Neural cell (in vitro differentiated cells): Measurements from ENCODE around the gene TRMO. TPM values are rescaled to one million over a fixed set of nuclear protein-coding genes. Genes with fewer than 3 reads are reported as not detected.

Experiments used
- H2AFZ ChIP-seq: fragments of 200-600, 300-800 bp; sonication (generic), shearing (Covaris generic); 2 replicates; pipeline ENCODE4 v1.6.0; 2014; ENCODE audit warnings: low read depth, mild to moderate bottlenecking, antibody characterized with exemption, low read length, moderate library complexity
- H3F3A ChIP-seq: fragments of 200-600 bp; shearing (Covaris generic); 2 replicates; pipeline ENCODE4 v1.6.1; 2016; ENCODE audit warnings: mild to moderate bottlenecking, moderate library complexity, mixed read lengths, antibody characterized with exemption, low read length; ENCODE audit not compliant: insufficient read depth, poor library complexity, severe bottlenecking
- H3K27ac ChIP-seq: fragments of 200-600, 300-800 bp; sonication (generic), shearing (Covaris generic); 2 replicates; pipeline ENCODE4 v1.5.1; 2014; ENCODE audit warnings: mild to moderate bottlenecking, low read length, moderate library complexity
- H3K27me3 ChIP-seq: fragments of 300-800, 200-600 bp; sonication (generic), shearing (Covaris generic); 2 replicates; pipeline ENCODE4 v1.6.0; 2014; ENCODE audit warnings: mild to moderate bottlenecking, low read depth, low read length, moderate library complexity; ENCODE audit not compliant: insufficient read depth
- H3K36me3 ChIP-seq: fragments of 300-800, 200-600 bp; sonication (generic), shearing (Covaris generic); 2 replicates; pipeline ENCODE4 v1.5.1; 2014; ENCODE audit warnings: mild to moderate bottlenecking, antibody characterized with exemption, low read length, moderate library complexity; ENCODE audit not compliant: insufficient read depth
- H3K4me2 ChIP-seq: fragments of 300-800, 200-600 bp; sonication (generic), shearing (Covaris generic); 2 replicates; pipeline ENCODE4 v1.6.0; 2014; ENCODE audit warnings: mild to moderate bottlenecking, low read length
- H3K4me3 ChIP-seq: fragments of 300-800, 200-600 bp; sonication (generic), shearing (Covaris generic); 2 replicates; pipeline ENCODE4 v1.5.1; 2014; ENCODE audit warnings: mild to moderate bottlenecking, low read length, moderate library complexity
- H3K79me2 ChIP-seq: fragments of 200-600 bp; shearing (Covaris generic); replicated peaks from 2 replicates; pipeline ENCODE4 v1.6.0; 2014; ENCODE audit warnings: mild to moderate bottlenecking, low read length, moderate library complexity; ENCODE audit not compliant: insufficient read depth
- H3K9ac ChIP-seq: fragments of 300-800, 200-600 bp; sonication (generic), shearing (Covaris generic); 2 replicates; pipeline ENCODE4 v1.6.1; 2016; ENCODE audit warnings: mild to moderate bottlenecking, low read length, mixed read lengths
- H3K9me2 ChIP-seq: fragments of 200-600 bp; shearing (Covaris generic); 2 replicates; pipeline ENCODE4 v1.6.1; 2016; ENCODE audit warnings: mild to moderate bottlenecking, low read length, mixed read lengths; ENCODE audit not compliant: insufficient read depth
- H3K9me3 ChIP-seq: fragments of 200-600, 300-800 bp; sonication (generic), shearing (Covaris generic); 2 replicates; pipeline ENCODE4 v1.6.1; 2016; ENCODE audit warnings: mild to moderate bottlenecking, mixed run types, low read length, moderate library complexity, mixed read lengths
- H4K20me1 ChIP-seq: fragments of 200-600 bp; shearing (Covaris generic); 2 replicates; pipeline ENCODE4 v1.6.1; 2016; ENCODE audit warnings: mild to moderate bottlenecking, mixed run types; ENCODE audit not compliant: insufficient read depth
- EP300 ChIP-seq: fragments of 450-650 bp; conservative IDR thresholded peaks from 2 replicates; pipeline ENCODE4 v1.6.1; 2014; ENCODE audit warnings: antibody characterized with exemption, mild to moderate bottlenecking, moderate library complexity; ENCODE audit not compliant: poor library complexity, severe bottlenecking
- EZH2 ChIP-seq: fragments of 200-600, 300-800 bp; shearing (Covaris generic), sonication (generic); IDR thresholded peaks from 2 replicates; pipeline ENCODE4 v1.6.1; 2014; ENCODE audit warnings: antibody characterized with exemption, low read length, borderline replicate concordance, mild to moderate bottlenecking; ENCODE audit not compliant: insufficient read depth, poor library complexity, severe bottlenecking
- MXI1 ChIP-seq: fragments of 450-650 bp; conservative IDR thresholded peaks from 2 replicates; pipeline ENCODE4 v1.6.1; 2014; ENCODE audit warnings: antibody characterized with exemption, mild to moderate bottlenecking; ENCODE audit not compliant: poor library complexity, severe bottlenecking
- POLR2AphosphoS5 ChIP-seq: IDR thresholded peaks from 2 replicates; pipeline ENCODE4 v1.6.1; 2012
- RAD21 ChIP-seq: fragments of 450-650 bp; conservative IDR thresholded peaks from 2 replicates; pipeline ENCODE4 v1.6.1; 2014; ENCODE audit warnings: antibody characterized with exemption, mild to moderate bottlenecking, moderate library complexity
- REST ChIP-seq: IDR thresholded peaks from 2 replicates; pipeline ENCODE4 v1.6.1; 2012; ENCODE audit warnings: borderline replicate concordance
- SMC3 ChIP-seq: fragments of 450-650 bp; conservative IDR thresholded peaks from 2 replicates; pipeline ENCODE4 v1.6.1; 2014; ENCODE audit warnings: antibody characterized with exemption, mild to moderate bottlenecking, moderate library complexity; ENCODE audit not compliant: poor library complexity
- TAF1 ChIP-seq: IDR thresholded peaks from 2 replicates; pipeline ENCODE4 v1.6.1; 2012; ENCODE audit warnings: low read depth
- polyA plus RNA-seq: library from polyadenylated mRNA; depleted of rRNA; stranded (reverse); fragments of >200 nt; gene quantifications from 2 replicates; pipeline ENCODE4 v1.2.3, GENCODE V29; 2014
- TF ChIP-seq, protein P1 (sequence below): fragments of 450-650 bp; IDR thresholded peaks from 2 replicates; pipeline ENCODE4 v1.5.1; 2014; ENCODE audit warnings: antibody characterized with exemption, mild to moderate bottlenecking, moderate library complexity; ENCODE audit not compliant: poor library complexity, severe bottlenecking

Gene TRMO
- polyA plus RNA-seq, 1 donor from 2014 or later = 15.4 TPM

GRCh38 chr9:97863314-97863713 lies 59.0 kb downstream of the TRMO start:
- Histone ChIP-seq H3K4me3 (no peak overlapping the region), H3K9ac (no peak overlapping the region), H3K9me2 (no peaks in the 10 kb centered on the region), H3K9me3 (peaks cover 8% of the 10 kb centered on the region), H3F3A (no peaks in the 10 kb centered on the region), H3K27ac (no peak overlapping the region), H4K20me1 (no peaks in the 10 kb centered on the region), H3K36me3 (no peaks in the 10 kb centered on the region), H3K4me2 (no peak overlapping the region), H3K27me3 (peaks cover 29% of the 10 kb centered on the region), H3K79me2 (no peaks in the 10 kb centered on the region), H2AFZ (no peak overlapping the region)
- TF ChIP-seq TAF1 (no peak), RAD21 (no peak), REST (no peak), POLR2AphosphoS5 (no peak), SMC3 (no peak), EZH2 (no peak), EP300 (no peak), MXI1 (no peak)
- TF ChIP-seq, protein P1, sequence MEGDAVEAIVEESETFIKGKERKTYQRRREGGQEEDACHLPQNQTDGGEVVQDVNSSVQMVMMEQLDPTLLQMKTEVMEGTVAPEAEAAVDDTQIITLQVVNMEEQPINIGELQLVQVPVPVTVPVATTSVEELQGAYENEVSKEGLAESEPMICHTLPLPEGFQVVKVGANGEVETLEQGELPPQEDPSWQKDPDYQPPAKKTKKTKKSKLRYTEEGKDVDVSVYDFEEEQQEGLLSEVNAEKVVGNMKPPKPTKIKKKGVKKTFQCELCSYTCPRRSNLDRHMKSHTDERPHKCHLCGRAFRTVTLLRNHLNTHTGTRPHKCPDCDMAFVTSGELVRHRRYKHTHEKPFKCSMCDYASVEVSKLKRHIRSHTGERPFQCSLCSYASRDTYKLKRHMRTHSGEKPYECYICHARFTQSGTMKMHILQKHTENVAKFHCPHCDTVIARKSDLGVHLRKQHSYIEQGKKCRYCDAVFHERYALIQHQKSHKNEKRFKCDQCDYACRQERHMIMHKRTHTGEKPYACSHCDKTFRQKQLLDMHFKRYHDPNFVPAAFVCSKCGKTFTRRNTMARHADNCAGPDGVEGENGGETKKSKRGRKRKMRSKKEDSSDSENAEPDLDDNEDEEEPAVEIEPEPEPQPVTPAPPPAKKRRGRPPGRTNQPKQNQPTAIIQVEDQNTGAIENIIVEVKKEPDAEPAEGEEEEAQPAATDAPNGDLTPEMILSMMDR = no peak

- H3K9ac ChIP-seq = no peak overlapping the region
- no peak overlapping the region for H2AFZ ChIP-seq
- TF ChIP-seq TAF1 = no peak
- H3K27ac ChIP-seq = no peak overlapping the region
- H3K9me2 ChIP-seq = no peaks in the 10 kb centered on the region
- no peaks in the 10 kb centered on the region for H3K79me2 ChIP-seq
- no peaks in the 10 kb centered on the region for H3K36me3 ChIP-seq
- no peaks in the 10 kb centered on the region for H3F3A ChIP-seq
- no peak overlapping the region for H3K4me3 ChIP-seq
- peaks cover 52% of the 10 kb centered on the region for H3K27me3 ChIP-seq
- no peak overlapping the region for H3K4me2 ChIP-seq
- H3K9me3 ChIP-seq = peaks cover 8% of the 10 kb centered on the region
- H4K20me1 ChIP-seq = no peaks in the 10 kb centered on the region
Measured at GRCh38 chr9:97861148-97861475, 61.2 kb downstream of the TRMO start.
